CD4-positive, alpha-beta T cell treated with Interleukin-4 for 4 hours (primary cell): Measurements from ENCODE around the gene EEF1AKMT2.
A peak's percentile ranks its signal among the peaks of the same experiment; 100 is the strongest.

Experiments
- DNase-seq: peaks from one replicate; pipeline ENCODE4 v3.0.0-alpha.2; 2020

The EEF1AKMT2 gene

GRCh38 chr10:124717911-124718741 lies 73.6 kb downstream of the EEF1AKMT2 start:
- DNase-seq = peak; percentile 96

- no peak for DNase-seq
Measured at GRCh38 chr10:124717041-124717757, 74.5 kb downstream of the EEF1AKMT2 start.

GRCh38 chr10:124716369-124716768 lies 75.3 kb downstream of the EEF1AKMT2 start:
- no peak for DNase-seq

GRCh38 chr10:124715439-124715838 lies 76.2 kb downstream of the EEF1AKMT2 start:
- DNase-seq = no peak

GRCh38 chr10:124713679-124714255 lies 77.9 kb downstream of the EEF1AKMT2 start:
- no peak for DNase-seq

- DNase-seq = no peak
Measured at GRCh38 chr10:124712704-124713407, 78.8 kb downstream of the EEF1AKMT2 start.

- DNase-seq = no peak
Measured at GRCh38 chr10:124711145-124711544, 80.5 kb downstream of the EEF1AKMT2 start.

GRCh38 chr10:124710266-124710881 lies 81.3 kb downstream of the EEF1AKMT2 start:
- DNase-seq = no peak

GRCh38 chr10:124709861-124710260 lies 81.8 kb downstream of the EEF1AKMT2 start:
- DNase-seq = no peak

- DNase-seq = no peak
Measured at GRCh38 chr10:124708922-124709520, 82.7 kb downstream of the EEF1AKMT2 start.

GRCh38 chr10:124708246-124708779 lies 83.4 kb downstream of the EEF1AKMT2 start:
- DNase-seq = no peak
